H1 (cell line): ENCODE measurements around the gene LCP1. TPM values are rescaled to one million over a fixed set of nuclear protein-coding genes. Genes with fewer than 3 reads are reported as not detected.

ENCODE experiments used
- CTCF ChIA-PET: fragments of 300-600 bp; sonication (Branson Sonifier 250); formaldehyde crosslinking; loops from one replicate; lab custom pipeline; 2021; ENCODE audit not compliant: partially characterized antibody; lab: Charles Lee
- POLR2A ChIA-PET: fragments of 300-600 bp; sonication (Branson Sonifier 250); formaldehyde crosslinking; loops from one replicate; lab custom pipeline; 2021; ENCODE audit warnings: inconsistent platforms; ENCODE audit not compliant: partially characterized antibody; lab: Charles Lee
- DNase-seq, 2 experiments: peaks; one replicate each; pipeline versions ENCODE4 v3.0.0 to v3.0.0-alpha.2; 2010 to 2022; ENCODE audit warnings: low spot score in 2 of 2, low read depth in 1 of 2, mixed read lengths in 1 of 2
- FAIRE-seq: peaks from 2 replicates; lab custom pipeline; 2011; peaks lifted over from hg19 to GRCh38; lab: Jason Lieb, UNC
- H2AFZ ChIP-seq: 2 replicates; pipeline ENCODE4 v1.8.1; 2012; ENCODE audit warnings: low read length, inconsistent platforms
- H2AK5ac ChIP-seq: 2 replicates; pipeline ENCODE4 v1.6.1; 2013; ENCODE audit warnings: low read depth, low read length
- H2BK120ac ChIP-seq: replicated peaks from 2 replicates; pipeline ENCODE3; 2013; ENCODE audit warnings: low read depth, low read length, inconsistent platforms
- H2BK12ac ChIP-seq: 2 replicates; pipeline ENCODE4 v1.6.1; 2013; ENCODE audit warnings: low read depth, low read length
- H2BK15ac ChIP-seq: 2 replicates; pipeline ENCODE4 v1.6.1; 2013; ENCODE audit warnings: low read length
- H2BK20ac ChIP-seq: 2 replicates; pipeline ENCODE4 v1.6.1; 2013; ENCODE audit warnings: low read length
- H2BK5ac ChIP-seq: 2 replicates; pipeline ENCODE4 v1.6.1; 2013; ENCODE audit warnings: low read depth, low read length
- H3K14ac ChIP-seq: 2 replicates; pipeline ENCODE4 v1.6.1; 2013; ENCODE audit warnings: inconsistent platforms; ENCODE audit not compliant: insufficient read length
- H3K18ac ChIP-seq: 2 replicates; pipeline ENCODE4 v1.6.1; 2013; ENCODE audit warnings: low read length; ENCODE audit errors: extremely low read depth
- H3K23ac ChIP-seq: 2 replicates; pipeline ENCODE4 v1.6.1; 2013; ENCODE audit warnings: inconsistent platforms; ENCODE audit not compliant: insufficient read length
- H3K23me2 ChIP-seq: 2 replicates; pipeline ENCODE4 v1.6.1; 2013; ENCODE audit warnings: low read depth, low read length
- H3K27ac ChIP-seq: 2 replicates; pipeline ENCODE4 v1.6.1; 2011; ENCODE audit warnings: low read depth, low read length, inconsistent platforms
- H3K27me3 ChIP-seq, 4 experiments: replicated peaks in 1 of 4; 1 replicate in 1 of 4; 2 replicates in 3 of 4; pipeline versions ENCODE4 v1.6.1 to v1.8.1; 2011 to 2013; ENCODE audit warnings: low read length in 3 of 4, mild to moderate bottlenecking in 3 of 4, inconsistent platforms in 2 of 4, mixed read lengths in 2 of 4, moderate library complexity in 1 of 4; ENCODE audit not compliant: control insufficient read depth in 3 of 4, insufficient read depth in 3 of 4; ENCODE audit errors: extremely low read depth in 1 of 4
- H3K36me3 ChIP-seq, 4 experiments: 2 replicates each; pipeline versions ENCODE4 v1.6.1 to v1.8.1; 2011 to 2013; ENCODE audit warnings: mild to moderate bottlenecking in 4 of 4, low read length in 3 of 4, moderate library complexity in 2 of 4, control low read depth in 1 of 4, inconsistent platforms in 1 of 4; ENCODE audit not compliant: insufficient read depth in 4 of 4, control insufficient read depth in 2 of 4
- H3K4ac ChIP-seq: replicated peaks from 2 replicates; pipeline ENCODE3; 2013; ENCODE audit warnings: low read length, low read depth, mixed read lengths, inconsistent platforms; ENCODE audit not compliant: insufficient read length
- H3K4me1 ChIP-seq, 4 experiments: replicated peaks in 1 of 4; 1 replicate in 1 of 4; 2 replicates in 3 of 4; pipeline versions ENCODE4 v1.6.1 to v1.8.1; 2011 to 2013; ENCODE audit warnings: low read length in 3 of 4, inconsistent platforms in 2 of 4, mixed read lengths in 1 of 4; ENCODE audit not compliant: insufficient read depth in 4 of 4, control insufficient read depth in 3 of 4
- H3K4me2 ChIP-seq, 2 experiments: 2 replicates each; pipeline versions ENCODE4 v1.6.1 to v1.8.1; 2011 to 2013; ENCODE audit warnings: low read depth in 2 of 2, low read length in 2 of 2, control low read depth in 1 of 2, inconsistent platforms in 1 of 2, mild to moderate bottlenecking in 1 of 2; ENCODE audit not compliant: insufficient read depth in 1 of 2
- H3K4me3 ChIP-seq, 4 experiments: fragments of 200-600, 300-600 bp in 1 of 4; sonication (generic), shearing (Covaris generic), sonication (Bioruptor Twin) in 1 of 4; 2 replicates each; pipeline versions ENCODE4 v1.5.1 to v1.8.1; 2011 to 2016; ENCODE audit warnings: low read length in 4 of 4, low read depth in 3 of 4, control low read depth in 2 of 4, inconsistent platforms in 2 of 4, mild to moderate bottlenecking in 2 of 4, mixed read lengths in 1 of 4, moderate library complexity in 1 of 4; ENCODE audit not compliant: insufficient read depth in 2 of 4; ENCODE audit errors: extremely low read depth in 1 of 4
- H3K56ac ChIP-seq: replicated peaks from 2 replicates; pipeline ENCODE3; 2013; ENCODE audit warnings: low read depth, mild to moderate bottlenecking, mixed read lengths, low read length, inconsistent platforms; ENCODE audit not compliant: insufficient read length
- H3K79me1 ChIP-seq: 2 replicates; pipeline ENCODE4 v1.6.1; 2013; ENCODE audit warnings: low read depth, low read length, control low read depth
- H3K79me2 ChIP-seq, 2 experiments: 2 replicates each; pipeline versions ENCODE4 v1.6.1 to v1.8.1; 2012 to 2013; ENCODE audit warnings: low read length in 2 of 2, mild to moderate bottlenecking in 2 of 2, inconsistent platforms in 1 of 2; ENCODE audit not compliant: insufficient read depth in 2 of 2, control insufficient read depth in 1 of 2
- H3K9ac ChIP-seq, 4 experiments: replicated peaks in 1 of 4; 1 replicate in 1 of 4; 2 replicates in 3 of 4; pipeline versions ENCODE4 v1.6.1 to v1.8.1; 2011 to 2013; ENCODE audit warnings: low read depth in 3 of 4, low read length in 3 of 4, control low read depth in 2 of 4, mild to moderate bottlenecking in 2 of 4, moderate library complexity in 2 of 4, inconsistent platforms in 1 of 4; ENCODE audit errors: extremely low read depth in 1 of 4
- H3K9me3 ChIP-seq, 2 experiments: 2 replicates each; pipeline versions ENCODE4 v1.6.1 to v1.8.1; 2012 to 2013; ENCODE audit warnings: mild to moderate bottlenecking in 2 of 2, moderate library complexity in 2 of 2, control low read depth in 1 of 2, inconsistent platforms in 1 of 2, low read depth in 1 of 2, low read length in 1 of 2, mixed read lengths in 1 of 2; ENCODE audit not compliant: insufficient read depth in 2 of 2
- H4K20me1 ChIP-seq, 2 experiments: replicated peaks in 1 of 2; 2 replicates each; pipeline versions ENCODE3 to v1.8.1; 2011 to 2013; ENCODE audit warnings: inconsistent platforms in 2 of 2, low read length in 2 of 2, mild to moderate bottlenecking in 1 of 2; ENCODE audit not compliant: insufficient read depth in 2 of 2, control insufficient read depth in 1 of 2
- H4K5ac ChIP-seq: 2 replicates; pipeline ENCODE4 v1.6.1; 2013; ENCODE audit warnings: low read length, low read depth, mixed read lengths, inconsistent platforms; ENCODE audit not compliant: insufficient read length
- H4K8ac ChIP-seq: 2 replicates; pipeline ENCODE4 v1.8.0; 2013; ENCODE audit warnings: mild to moderate bottlenecking, moderate library complexity, low read length, inconsistent platforms; ENCODE audit not compliant: insufficient read depth; ENCODE audit errors: extremely low read depth
- H4K91ac ChIP-seq: replicated peaks from 2 replicates; pipeline ENCODE3; 2013; ENCODE audit warnings: low read length, mixed read lengths, inconsistent platforms; ENCODE audit not compliant: insufficient read length
- ASH2L ChIP-seq: fragments of 200-600, 300-600 bp; sonication (generic); IDR thresholded peaks from one replicate; pipeline ENCODE4 v1.7.1; 2017; ENCODE audit warnings: low read length
- CBX5 ChIP-seq: fragments of 300-800, 300-1000 bp; sonication (generic); IDR thresholded peaks from 2 replicates; pipeline ENCODE4 v1.7.1; 2016; ENCODE audit warnings: antibody characterized with exemption, low read length, low read depth
- EGR1 ChIP-seq: IDR thresholded peaks from 2 replicates; pipeline ENCODE4 v1.6.1; 2011; ENCODE audit warnings: low read depth, low read length, borderline replicate concordance
- EP300 ChIP-seq, 2 experiments: IDR thresholded peaks; 1 replicate in 1 of 2; 2 replicates in 1 of 2; pipeline ENCODE4 v1.6.1; 2011 to 2012; ENCODE audit warnings: low read depth in 2 of 2, low read length in 2 of 2, mild to moderate bottlenecking in 2 of 2, borderline replicate concordance in 1 of 2, inconsistent platforms in 1 of 2, moderate library complexity in 1 of 2
- EZH2 ChIP-seq: fragments of 200-600 bp; sonication (generic); IDR thresholded peaks from 2 replicates; pipeline ENCODE4 v1.7.1; 2012; ENCODE audit warnings: low read depth, mild to moderate bottlenecking, moderate library complexity, low read length, inconsistent platforms; ENCODE audit not compliant: severe bottlenecking
- FOSL1 ChIP-seq: IDR thresholded peaks from 2 replicates; pipeline ENCODE4 v1.6.1; 2011; ENCODE audit warnings: mild to moderate bottlenecking, low read depth, low read length, moderate library complexity; ENCODE audit not compliant: insufficient read depth
- MAFK ChIP-seq: IDR thresholded peaks from 2 replicates; pipeline ENCODE4 v1.6.1; 2012; ENCODE audit warnings: low read depth, mild to moderate bottlenecking, improper control_type of control experiment, low read length
- POLR2A ChIP-seq, 2 experiments: IDR thresholded peaks; 1 replicate in 1 of 2; 2 replicates in 1 of 2; pipeline ENCODE4 v1.6.1; 2011; ENCODE audit warnings: low read depth in 2 of 2, low read length in 2 of 2, mild to moderate bottlenecking in 2 of 2; ENCODE audit errors: control extremely low read depth in 1 of 2
- POLR2AphosphoS5 ChIP-seq: IDR thresholded peaks from 2 replicates; pipeline ENCODE4 v1.6.1; 2011; ENCODE audit warnings: low read depth, low read length
- POU5F1 ChIP-seq: IDR thresholded peaks from 2 replicates; pipeline ENCODE4 v1.6.1; 2011; ENCODE audit warnings: low read depth, mild to moderate bottlenecking, low read length, moderate library complexity
- RBBP5 ChIP-seq: IDR thresholded peaks from 2 replicates; pipeline ENCODE4 v1.7.1; 2012; ENCODE audit warnings: low read depth, mild to moderate bottlenecking, inconsistent platforms, low read length, moderate library complexity, borderline replicate concordance
- SIN3A ChIP-seq, 2 experiments: IDR thresholded peaks in 1 of 2; conservative IDR thresholded peaks in 1 of 2; 2 replicates each; pipeline ENCODE4 v1.6.1; 2011 to 2012; ENCODE audit warnings: low read length in 2 of 2, improper control_type of control experiment in 1 of 2, low read depth in 1 of 2, mild to moderate bottlenecking in 1 of 2
- TEAD4 ChIP-seq: IDR thresholded peaks from 2 replicates; pipeline ENCODE4 v1.6.1; 2012; ENCODE audit warnings: low read depth, low read length, inconsistent platforms, mixed read lengths
- ZNF274 ChIP-seq: IDR thresholded peaks from 2 replicates; pipeline ENCODE4 v1.7.0; 2012; ENCODE audit warnings: low read length, borderline replicate concordance; ENCODE audit errors: extremely low read depth
- WGBS, 2 experiments: shearing (Covaris generic) in 1 of 2; methylation state at CpG; one replicate each; pipeline versions ENCODE4 v1.1.6 to v1.1.7; 2013 to 2015; ENCODE audit warnings: low lambda C conversion rate in 2 of 2, mixed read lengths in 2 of 2, inconsistent platforms in 1 of 2, low coverage in 1 of 2, missing lambda C conversion rate in 1 of 2; ENCODE audit not compliant: insufficient replicate concordance in 2 of 2, insufficient coverage in 1 of 2, insufficient read length in 1 of 2; ENCODE audit errors: extremely low coverage in 1 of 2, missing lambda C conversion rate in 1 of 2; 5-methylcytosine and 5-hydroxymethylcytosine counted together
- polyA plus RNA-seq, 7 experiments: library from polyadenylated mRNA; depleted of rRNA in 3 of 7; stranded (reverse) in 5 of 7; unstranded in 2 of 7; fragments of >200 nt in 5 of 7; fragments of 200-250 nt in 2 of 7; gene quantifications; 1 replicate in 5 of 7; 2 replicates in 1 of 7; 4 replicates in 1 of 7; pipeline versions ENCODE4 v1.2.1 to v1.2.3, GENCODE V29; 2011 to 2013; ENCODE audit warnings: missing spikeins in 2 of 7, mixed read lengths in 2 of 7
- total RNA-seq: library from RNA; stranded (reverse); fragmentation: NEBNext Ultra II Directional; extraction: Animal tissue kit (Norgen Biotek cat#: 25700); gene quantifications from 2 replicates; pipeline ENCODE4 v1.2.1, GENCODE V29; 2021

The LCP1 gene
- total and polyA plus RNA-seq, 2 of the 8 experiments (the other 6 are each of a cell fraction or from before 2014, with no cell fraction given): 0.65 to 4.3 TPM

- H3K23me2 ChIP-seq: no peaks in the 10 kb centered on the region; the same call in 1 of the 2 replicates
- H2BK120ac ChIP-seq: no peak overlapping the region
- FAIRE-seq: no peak
- H3K18ac ChIP-seq: no peak overlapping the region
- H3K36me3 ChIP-seq: no peaks in the 10 kb centered on the region
- no peaks in the 10 kb centered on the region for H3K4me1 ChIP-seq
- no peak overlapping the region for H3K4ac ChIP-seq
- CTCF ChIA-PET: interaction anchor here (0.7 to 3.5 kb wide), 43 partner anchors 8 to 573 kb away, joined by 3 to 22 read pairs (median 4); partner anchors contain the start of gene ZC3H13
- H3K27me3 ChIP-seq: no peaks in the 10 kb centered on the region
- WGBS, 2 experiments: 56% methylated on average over 2 of the region's 2 CpGs; no CpG with 5 or more reads in 1 of the 2 experiments
- DNase-seq: no peak
- no peak overlapping the region for H3K4me3 ChIP-seq
- no peak overlapping the region for H2AK5ac ChIP-seq
- no peak overlapping the region for H2AFZ ChIP-seq
- H2BK5ac ChIP-seq: no peak overlapping the region
- no peak overlapping the region for H2BK20ac ChIP-seq
- H2BK12ac ChIP-seq: no peak overlapping the region
- H3K14ac ChIP-seq: no peak overlapping the region
- POLR2A ChIA-PET: interaction anchor here (1.0 kb wide), 1 partner anchor 74 kb away, joined by 6 read pairs; the partner anchor contains the start of gene ZC3H13
- H3K9me3 ChIP-seq: no peaks in the 10 kb centered on the region
- H3K27ac ChIP-seq: no peak overlapping the region
- H2BK15ac ChIP-seq: no peak overlapping the region
- no peaks in the 10 kb centered on the region for H3K79me2 ChIP-seq
- no peaks in the 10 kb centered on the region for H3K79me1 ChIP-seq
- no peak overlapping the region for H3K56ac ChIP-seq
- no peak overlapping the region for H4K8ac ChIP-seq
- no peak overlapping the region for H3K23ac ChIP-seq
- no peak overlapping the region for H4K5ac ChIP-seq
- H3K9ac ChIP-seq: no peak overlapping the region
- no peaks in the 10 kb centered on the region for H4K20me1 ChIP-seq
- no peak overlapping the region for H4K91ac ChIP-seq
- H3K4me2 ChIP-seq: no peak overlapping the region
- TF ChIP-seq POU5F1: no peak
- TF ChIP-seq RBBP5: no peak
- no peak for TF ChIP-seq CBX5
- TF ChIP-seq EP300 (IDR thresholded peaks at IDR 0.05; ENCODE audit: borderline replicate concordance in 1 of 2, low read depth in 2 of 2, low read length in 2 of 2): no peak
- TF ChIP-seq POLR2AphosphoS5: no peak
- no peak for TF ChIP-seq SIN3A (conservative IDR thresholded peaks at IDR 0.05 in 1 of 2, IDR thresholded peaks at IDR 0.05 in 1 of 2; ENCODE audit: low read depth in 1 of 2, low read length in 2 of 2)
- no peak for TF ChIP-seq FOSL1
- no peak for TF ChIP-seq EGR1
- no peak for TF ChIP-seq ASH2L
- TF ChIP-seq TEAD4: no peak
- TF ChIP-seq ZNF274: no peak
- no peak for TF ChIP-seq MAFK
- no peak for TF ChIP-seq EZH2
- no peak for TF ChIP-seq POLR2A (IDR thresholded peaks at IDR 0.05; ENCODE audit: control extremely low read depth in 1 of 2, low read depth in 2 of 2, low read length in 2 of 2)
These were observed 55.9 kb downstream of the LCP1 start for GRCh38 chr13:46126056-46126455.
